Chondrocyte (in vitro differentiated cells): ENCODE measurements around the gene HUS1. TPM values are rescaled to one million over a fixed set of nuclear protein-coding genes. Genes with fewer than 3 reads are reported as not detected.
"Not testable (repeated sequence)": the region's sequence is repeated elsewhere in the genome, so short reads cannot be mapped to it uniquely, and the experiment has no call there.

ENCODE experiments used
- DNase-seq: peaks from one replicate; pipeline ENCODE4 v3.0.0; 2021; ENCODE audit warnings: mixed read lengths, low spot score
- H3K27ac Mint-ChIP-seq: one replicate; pipeline ENCODE4 v1.8.0; 2021; ENCODE audit warnings: mild to moderate bottlenecking, moderate library complexity, mixed read lengths; ENCODE audit not compliant: unreplicated experiment
- H3K27me3 Mint-ChIP-seq: 2 replicates; pipeline ENCODE4 v1.8.0; 2021; ENCODE audit warnings: low read depth, mixed read lengths
- H3K36me3 Mint-ChIP-seq: 2 replicates; pipeline ENCODE4 v1.8.0; 2021; ENCODE audit warnings: low read depth, mixed read lengths
- H3K4me1 Mint-ChIP-seq: 2 replicates; pipeline ENCODE4 v1.8.0; 2021; ENCODE audit warnings: low read depth, mild to moderate bottlenecking, mixed read lengths
- H3K4me3 Mint-ChIP-seq: one replicate; pipeline ENCODE4 v1.8.0; 2021; ENCODE audit warnings: mild to moderate bottlenecking, moderate library complexity, mixed read lengths; ENCODE audit not compliant: unreplicated experiment
- H3K9me3 Mint-ChIP-seq: 2 replicates; pipeline ENCODE4 v1.8.0; 2021; ENCODE audit warnings: low read depth, mixed read lengths
- total RNA-seq: library from RNA; stranded (reverse); gene quantifications from 3 replicates; pipeline ENCODE4 v1.2.1, GENCODE V29; 2021
- TF ChIP-seq, protein P1 (sequence below): fragments of 200-600 bp; sonication (generic); IDR thresholded peaks from 2 replicates; pipeline ENCODE4 v1.5.0; 2021; ENCODE audit warnings: antibody characterized with exemption, mild to moderate bottlenecking, moderate library complexity

Gene HUS1
- total RNA-seq, 1 donor from 2014 or later = 29.0 TPM

DNA sequence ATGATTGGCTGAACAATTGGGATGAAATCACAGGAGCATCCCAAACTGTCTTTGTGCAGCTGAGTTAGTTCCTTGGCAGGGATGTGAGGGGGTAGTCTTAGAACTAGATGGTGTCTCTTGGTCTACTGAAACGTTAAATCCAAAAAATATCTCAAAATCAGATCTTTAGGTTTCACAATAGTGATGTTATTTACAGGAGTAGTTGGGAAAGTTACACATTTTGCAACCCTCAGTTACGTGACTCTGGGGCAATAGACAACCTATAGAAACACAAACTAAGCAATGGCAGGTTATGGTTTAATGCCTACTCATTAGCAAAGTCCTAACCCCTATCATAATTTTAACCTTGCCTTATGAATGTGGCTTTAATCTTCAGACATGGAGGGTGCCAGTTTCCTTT is 55.1 kb downstream of the HUS1 start:
- no peaks in the 10 kb centered on the region for H3K27me3 Mint-ChIP-seq
- TF ChIP-seq, protein P1, sequence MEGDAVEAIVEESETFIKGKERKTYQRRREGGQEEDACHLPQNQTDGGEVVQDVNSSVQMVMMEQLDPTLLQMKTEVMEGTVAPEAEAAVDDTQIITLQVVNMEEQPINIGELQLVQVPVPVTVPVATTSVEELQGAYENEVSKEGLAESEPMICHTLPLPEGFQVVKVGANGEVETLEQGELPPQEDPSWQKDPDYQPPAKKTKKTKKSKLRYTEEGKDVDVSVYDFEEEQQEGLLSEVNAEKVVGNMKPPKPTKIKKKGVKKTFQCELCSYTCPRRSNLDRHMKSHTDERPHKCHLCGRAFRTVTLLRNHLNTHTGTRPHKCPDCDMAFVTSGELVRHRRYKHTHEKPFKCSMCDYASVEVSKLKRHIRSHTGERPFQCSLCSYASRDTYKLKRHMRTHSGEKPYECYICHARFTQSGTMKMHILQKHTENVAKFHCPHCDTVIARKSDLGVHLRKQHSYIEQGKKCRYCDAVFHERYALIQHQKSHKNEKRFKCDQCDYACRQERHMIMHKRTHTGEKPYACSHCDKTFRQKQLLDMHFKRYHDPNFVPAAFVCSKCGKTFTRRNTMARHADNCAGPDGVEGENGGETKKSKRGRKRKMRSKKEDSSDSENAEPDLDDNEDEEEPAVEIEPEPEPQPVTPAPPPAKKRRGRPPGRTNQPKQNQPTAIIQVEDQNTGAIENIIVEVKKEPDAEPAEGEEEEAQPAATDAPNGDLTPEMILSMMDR = no peak
- DNase-seq = no peak
- H3K4me1 Mint-ChIP-seq = no peaks in the 10 kb centered on the region
- peaks cover 2% of the 10 kb centered on the region for H3K36me3 Mint-ChIP-seq
- H3K4me3 Mint-ChIP-seq = no peak overlapping the region
- peaks cover 11% of the 10 kb centered on the region for H3K9me3 Mint-ChIP-seq
- no peak overlapping the region for H3K27ac Mint-ChIP-seq

DNA sequence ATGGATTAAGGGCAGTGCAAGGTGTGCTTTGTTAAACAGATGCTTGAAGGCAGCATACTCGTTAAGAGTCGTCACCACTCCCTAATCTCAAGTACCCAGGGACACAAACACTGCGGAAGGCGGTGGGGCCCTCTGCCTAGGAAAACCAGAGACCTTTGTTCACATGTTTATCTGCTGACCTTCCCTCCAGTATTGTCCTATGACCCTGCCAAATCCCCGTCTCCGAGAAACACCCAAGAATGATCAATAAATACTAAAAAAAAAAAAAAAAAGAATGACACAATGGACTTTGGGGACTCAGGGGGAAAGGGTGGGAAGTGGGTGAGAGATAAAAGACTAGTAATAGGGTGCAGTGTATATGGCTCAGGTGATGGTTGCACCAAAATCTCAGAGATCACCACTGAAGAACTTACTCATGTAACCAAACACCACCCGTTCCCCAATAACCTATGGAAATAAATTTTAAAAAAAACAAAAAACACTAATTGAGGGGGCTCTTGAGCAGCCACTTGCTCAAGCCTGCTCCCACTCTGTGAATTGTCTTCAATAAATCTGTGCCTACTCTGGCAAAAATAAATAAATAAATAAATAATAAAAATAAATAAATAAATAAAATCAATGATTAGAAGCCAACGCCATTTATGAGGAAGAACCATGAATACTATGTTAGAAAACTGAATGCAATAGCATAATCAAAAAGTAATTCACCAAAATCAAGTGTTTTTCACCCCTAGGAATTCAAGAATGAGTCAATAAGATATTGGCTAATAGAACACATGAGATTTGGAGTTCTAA is 56.1 kb downstream of the HUS1 start:
- H3K27me3 Mint-ChIP-seq, H3K36me3 Mint-ChIP-seq, H3K4me3 Mint-ChIP-seq, H3K27ac Mint-ChIP-seq, H3K4me1 Mint-ChIP-seq, DNase-seq: not testable (repeated sequence)
- peaks cover 14% of the 10 kb centered on the region for H3K9me3 Mint-ChIP-seq

DNA sequence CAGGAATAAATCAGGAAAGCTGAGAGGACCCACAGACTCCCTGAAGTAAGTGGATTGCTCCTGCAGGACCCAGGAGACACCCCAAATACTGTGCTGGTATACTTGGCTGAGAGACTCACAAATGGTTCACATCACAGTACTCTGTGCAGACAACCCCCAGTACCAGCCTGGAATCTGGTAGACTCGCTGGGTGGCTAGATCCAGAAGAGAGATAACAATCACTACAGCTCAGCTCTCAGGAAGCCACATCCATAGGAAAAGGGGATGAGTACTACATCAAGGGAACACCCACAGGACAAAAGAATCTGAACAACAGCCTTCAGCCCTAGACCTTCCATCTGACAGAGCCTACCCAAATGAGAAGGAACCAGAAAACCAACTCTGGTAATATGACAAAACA is 62.9 kb downstream of the HUS1 start:
- not testable (repeated sequence) for H3K27me3 Mint-ChIP-seq, H3K27ac Mint-ChIP-seq, H3K4me3 Mint-ChIP-seq, DNase-seq
- peaks cover 28% of the 10 kb centered on the region for H3K9me3 Mint-ChIP-seq
- H3K36me3 Mint-ChIP-seq = peaks cover 13% of the 10 kb centered on the region
- peaks cover 23% of the 10 kb centered on the region for H3K4me1 Mint-ChIP-seq

DNA sequence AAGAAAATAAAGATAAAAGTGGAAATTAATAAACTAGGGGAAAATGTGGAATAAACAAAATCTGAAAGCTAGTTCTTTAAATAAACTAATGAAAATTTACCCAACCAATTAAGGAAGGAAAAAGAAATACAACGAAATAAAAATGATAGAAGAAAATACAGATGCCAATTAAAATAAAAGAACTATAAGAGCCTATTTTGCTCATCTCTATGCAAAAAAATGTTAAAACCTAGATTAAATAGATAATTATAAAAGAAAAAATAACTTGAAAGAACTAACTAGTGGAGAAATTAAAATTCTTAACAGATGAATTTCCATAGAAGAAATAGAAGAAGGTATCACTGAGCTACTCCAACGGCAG is 63.8 kb downstream of the HUS1 start:
- H3K27me3 Mint-ChIP-seq = no peaks in the 10 kb centered on the region
- H3K27ac Mint-ChIP-seq = no peak overlapping the region
- H3K4me3 Mint-ChIP-seq = no peak overlapping the region
- TF ChIP-seq, protein P1 = no peak
- no peak for DNase-seq
- peaks cover 11% of the 10 kb centered on the region for H3K36me3 Mint-ChIP-seq
- peaks cover 24% of the 10 kb centered on the region for H3K9me3 Mint-ChIP-seq
- peaks cover 23% of the 10 kb centered on the region for H3K4me1 Mint-ChIP-seq

DNA sequence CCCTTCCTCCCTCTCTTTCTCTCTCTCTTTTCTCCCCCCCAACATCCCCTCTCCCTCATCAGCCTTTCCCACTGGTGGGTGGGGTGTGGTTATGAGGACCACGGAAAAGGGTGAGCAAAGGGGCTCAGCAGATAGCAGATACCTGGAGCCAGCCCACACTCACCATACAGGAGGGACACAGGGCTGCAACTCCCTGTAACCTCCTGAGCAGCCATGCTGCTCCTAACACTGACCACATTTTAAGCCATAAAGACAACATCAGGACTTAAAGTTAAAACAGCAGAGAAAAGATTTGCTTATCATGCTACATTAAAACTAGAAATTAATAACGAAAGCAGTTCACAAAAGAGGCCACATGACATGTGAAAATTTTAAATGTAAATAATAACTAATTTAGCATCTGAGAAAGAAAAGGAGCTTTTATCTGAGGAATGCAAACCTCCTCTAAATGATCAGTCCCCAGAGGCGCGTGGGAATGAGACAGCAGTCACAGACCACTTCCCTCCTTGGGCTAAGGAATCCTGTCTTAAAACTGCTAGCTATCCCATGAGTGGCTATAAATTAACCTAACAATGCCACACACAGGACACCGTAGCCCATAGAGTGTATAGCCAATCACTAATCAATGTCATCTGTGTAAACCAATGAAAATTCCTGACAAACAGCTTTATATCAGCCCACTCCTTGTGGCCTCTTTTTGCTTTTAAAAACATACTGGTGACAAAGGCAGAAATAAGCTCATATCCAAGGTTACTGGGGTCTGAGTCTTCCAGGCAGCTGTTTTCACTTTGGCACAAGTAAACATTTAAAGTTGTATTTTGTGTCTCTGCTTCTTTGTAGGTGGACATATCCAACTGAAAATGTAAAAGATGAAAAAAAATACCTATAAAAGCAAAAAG is 64.4 kb downstream of the HUS1 start:
- peaks cover 18% of the 10 kb centered on the region for H3K9me3 Mint-ChIP-seq
- peak overlapping the region; percentile 75 for H3K27ac Mint-ChIP-seq
- TF ChIP-seq, protein P1 = no peak
- H3K4me3 Mint-ChIP-seq = no peak overlapping the region
- H3K36me3 Mint-ChIP-seq = peaks cover 11% of the 10 kb centered on the region
- H3K27me3 Mint-ChIP-seq = no peaks in the 10 kb centered on the region
- DNase-seq = no peak
- H3K4me1 Mint-ChIP-seq = peaks cover 25% of the 10 kb centered on the region

Other genes starting within 250 kb of the HUS1 start
- 0.15 to 0.25 TPM (median 0.23 TPM) in 3 replicates for gene PKD1L1, start 31.1 kb downstream of the HUS1 start, total RNA-seq
- gene SUN3, start 49.5 kb upstream of the HUS1 start, total RNA-seq = not detected in 3 replicates
- gene C7orf57, start 55.9 kb upstream of the HUS1 start, total RNA-seq = not detected in 3 replicates
- gene UPP1, start 109.7 kb upstream of the HUS1 start, total RNA-seq = 25.7 to 51.1 TPM (median 48.5 TPM) in 3 replicates
- gene ABCA13, start 191.8 kb upstream of the HUS1 start, total RNA-seq = 0.07 to 0.13 TPM (median 0.12 TPM) in 3 replicates